HG03457 (cell line): ENCODE measurements around the gene NKG7.

Experiments
- ATAC-seq: cut with Tn5 transposase; IDR thresholded peaks from one replicate; pipeline ENCODE4 v1.9.1; 2021; ENCODE audit warnings: moderate number of reproducible peaks; ENCODE audit not compliant: unreplicated experiment

NKG7 gene

DNA sequence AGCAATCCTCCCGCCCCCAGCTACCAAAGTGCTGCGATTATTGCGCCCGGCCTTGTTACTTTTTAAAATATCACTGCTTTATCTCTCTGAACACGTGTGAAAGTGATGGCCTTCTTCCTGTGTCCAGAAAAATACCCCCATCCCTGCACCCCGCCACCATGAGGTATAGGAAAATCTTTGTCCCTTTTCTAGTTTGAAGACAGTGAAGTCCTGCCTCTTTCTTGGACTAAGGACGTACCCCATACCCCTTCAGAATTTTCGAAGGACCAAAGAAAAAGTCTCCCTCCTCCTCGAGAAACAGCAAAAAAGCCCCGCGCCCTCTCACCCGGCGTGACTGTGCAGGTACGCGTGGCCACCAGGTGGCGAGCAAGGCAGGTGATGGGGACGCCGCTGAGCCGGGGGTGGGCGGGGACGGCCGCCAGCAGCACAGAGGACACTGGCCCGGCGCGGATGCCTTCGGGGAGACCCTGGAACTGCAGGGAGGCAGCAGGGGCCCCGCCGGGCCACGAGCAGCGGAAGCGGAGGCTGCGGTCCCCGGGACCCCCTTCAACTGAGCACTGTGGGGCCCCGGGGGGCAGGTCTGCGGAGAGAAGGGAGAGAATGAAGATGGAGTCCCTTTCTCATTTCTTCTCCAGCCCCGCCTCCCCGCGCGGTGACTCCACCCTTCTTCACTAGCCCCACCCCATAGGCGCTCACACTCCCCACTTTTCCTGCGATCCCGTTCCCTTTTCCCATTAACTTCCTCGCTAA, 33.7 kb downstream of the NKG7 start:
- ATAC-seq, result no peak

DNA sequence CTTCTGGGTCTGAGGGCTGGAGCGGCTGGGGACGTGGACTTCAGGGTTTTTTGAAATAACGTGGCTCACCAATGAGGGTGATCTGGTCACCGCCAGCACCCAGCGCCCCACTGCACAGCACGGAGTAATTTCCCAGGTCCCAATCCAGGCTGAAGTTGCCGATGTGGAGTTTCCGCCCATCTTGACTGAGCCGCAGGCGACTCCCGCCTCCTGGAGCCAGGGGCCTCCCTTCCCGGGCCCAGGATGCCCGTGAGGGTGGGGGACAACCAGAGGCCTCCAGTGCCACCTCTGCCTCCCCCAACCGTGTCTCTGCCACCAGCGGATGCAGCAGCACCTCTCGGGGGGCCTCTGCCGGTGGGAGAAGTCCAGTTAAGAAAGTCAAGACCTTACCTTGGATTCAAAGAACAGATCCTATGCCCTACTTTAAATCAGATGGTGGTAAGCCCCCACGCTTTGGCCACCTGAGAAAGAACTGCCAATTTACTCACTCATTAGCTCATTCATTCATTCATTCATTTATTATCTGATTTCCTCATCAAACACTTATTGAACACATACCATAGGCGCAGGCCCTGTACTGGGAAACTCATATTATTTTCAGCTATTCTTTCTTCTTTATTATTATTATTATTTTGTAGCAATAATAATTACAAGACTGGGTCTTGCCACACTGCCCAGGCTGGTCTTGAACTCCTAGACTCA, 34.4 kb downstream of the NKG7 start:
- no peak for ATAC-seq

DNA sequence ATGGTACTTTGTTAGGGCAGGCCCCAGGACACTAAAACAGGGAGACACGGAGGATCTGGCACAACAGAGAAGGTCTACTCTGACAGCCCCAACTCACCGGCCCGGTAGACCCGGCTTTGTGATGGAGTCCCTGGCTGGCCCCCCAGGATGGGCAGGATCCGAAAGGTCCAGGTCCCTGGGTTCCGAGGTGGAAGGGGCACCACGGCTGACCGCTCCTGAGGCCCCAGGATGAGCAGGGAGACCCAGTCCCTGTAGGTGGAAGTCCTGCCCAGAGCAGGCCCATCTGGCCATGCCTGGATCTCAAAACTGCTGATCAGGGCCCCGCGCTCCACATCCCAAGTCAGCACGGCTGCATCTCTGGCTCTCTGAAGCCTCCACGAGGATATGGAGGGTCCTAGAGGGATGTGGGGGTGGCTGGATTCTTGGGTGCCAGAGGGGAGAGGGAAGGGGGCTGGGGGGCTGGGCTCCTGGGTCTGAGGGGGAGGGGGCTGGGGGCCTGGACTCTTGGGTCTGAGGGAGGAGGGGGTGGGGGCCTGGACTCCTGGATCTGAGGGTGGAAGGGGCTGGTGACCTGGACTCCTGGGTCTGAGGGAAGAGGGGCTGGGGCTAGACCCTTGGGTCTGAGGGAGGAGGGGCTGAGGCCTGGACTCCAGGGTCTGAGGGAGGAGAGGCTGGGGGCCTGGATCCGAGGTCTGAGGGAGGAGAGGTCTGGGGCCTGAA, 35.2 kb downstream of the NKG7 start:
- no peak for ATAC-seq

DNA sequence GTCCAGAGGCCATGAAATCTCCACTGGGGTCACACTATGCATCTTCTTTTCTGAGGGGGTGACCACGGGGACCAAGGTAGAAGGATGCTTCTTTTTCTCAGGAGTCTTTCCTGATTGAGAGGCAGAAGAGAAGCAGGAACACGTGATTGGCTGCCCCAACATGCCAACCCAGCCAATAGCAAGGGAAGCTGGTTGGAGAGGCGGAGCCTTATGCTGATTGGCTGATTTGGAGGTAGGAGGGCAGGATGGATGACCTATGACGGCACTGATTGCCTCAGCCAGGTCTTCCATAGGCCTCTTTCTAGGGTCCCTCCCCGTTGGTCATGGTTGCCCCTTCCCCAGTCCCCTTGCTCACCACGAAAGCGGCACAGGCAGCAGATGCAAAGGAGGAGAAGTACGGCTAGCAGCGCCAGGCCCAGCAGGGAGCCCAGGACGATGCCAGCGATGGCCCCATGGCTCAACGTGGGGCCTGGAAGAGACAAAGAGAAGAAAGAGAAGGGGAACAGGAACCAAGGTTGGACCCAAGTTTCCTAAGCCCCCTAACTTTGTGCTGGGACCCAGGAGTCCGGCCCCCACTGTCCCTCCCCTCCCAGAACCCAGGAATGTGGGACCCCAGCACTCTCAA, 38.5 kb downstream of the NKG7 start:
- ATAC-seq, result no peak

DNA sequence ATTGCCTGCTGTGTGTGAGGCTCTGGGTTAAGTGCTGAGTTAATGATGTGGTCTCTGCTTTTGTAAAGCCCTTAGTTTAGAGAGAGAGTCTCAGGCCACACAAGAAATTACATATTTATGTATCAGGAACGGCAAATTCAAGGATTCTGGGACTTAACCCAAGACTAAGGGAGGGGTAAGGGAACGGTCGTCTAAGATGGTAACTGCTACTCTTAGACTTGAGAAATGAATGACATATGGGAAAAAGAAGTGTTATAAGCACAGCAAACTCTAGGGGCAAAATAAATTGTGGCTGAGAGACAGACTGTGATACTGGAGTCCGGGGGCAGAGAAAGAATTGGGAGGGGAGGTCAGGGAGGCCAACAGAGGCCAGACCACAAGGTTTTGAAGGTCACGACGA, 40.7 kb downstream of the NKG7 start:
- no peak for ATAC-seq

DNA sequence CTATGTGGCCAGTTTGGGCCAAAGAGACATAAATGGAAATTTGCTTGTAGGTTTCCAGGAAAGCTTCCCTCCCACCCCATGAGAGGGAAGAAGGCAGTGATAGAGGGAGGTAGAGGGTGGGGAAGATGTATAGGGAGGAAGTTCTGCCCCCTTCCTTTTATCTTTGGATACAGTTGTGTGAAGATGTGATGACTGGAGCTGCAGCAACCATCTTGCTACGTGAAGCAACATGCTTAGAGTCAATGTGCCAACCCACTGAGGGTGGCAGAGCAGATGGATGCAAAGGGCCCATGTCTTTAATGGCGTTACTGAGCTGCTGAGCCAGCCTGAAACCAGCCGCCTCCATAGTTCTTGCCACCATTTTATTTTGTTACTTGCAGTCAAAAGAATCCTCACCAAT, 41.3 kb downstream of the NKG7 start:
- ATAC-seq, result no peak

DNA sequence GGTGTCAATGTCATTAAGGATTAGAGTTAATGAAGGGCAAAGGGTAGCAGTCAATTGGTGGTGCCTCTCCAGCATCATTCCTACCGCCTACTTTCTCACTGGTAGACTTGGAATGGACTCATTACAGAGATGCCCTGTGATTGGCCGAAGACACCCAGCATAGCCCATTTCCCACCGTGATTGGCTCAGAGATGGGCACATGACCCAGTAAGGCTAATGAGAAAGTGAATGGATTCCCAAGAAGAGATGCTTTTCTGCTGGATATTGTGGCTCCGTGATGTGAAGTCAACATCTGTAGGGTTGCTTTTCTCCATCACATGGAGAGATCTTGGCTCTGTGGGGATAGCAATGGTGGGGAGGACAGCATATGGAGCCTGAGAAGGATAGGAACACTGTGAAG, 42.1 kb downstream of the NKG7 start:
- ATAC-seq, result no peak

DNA sequence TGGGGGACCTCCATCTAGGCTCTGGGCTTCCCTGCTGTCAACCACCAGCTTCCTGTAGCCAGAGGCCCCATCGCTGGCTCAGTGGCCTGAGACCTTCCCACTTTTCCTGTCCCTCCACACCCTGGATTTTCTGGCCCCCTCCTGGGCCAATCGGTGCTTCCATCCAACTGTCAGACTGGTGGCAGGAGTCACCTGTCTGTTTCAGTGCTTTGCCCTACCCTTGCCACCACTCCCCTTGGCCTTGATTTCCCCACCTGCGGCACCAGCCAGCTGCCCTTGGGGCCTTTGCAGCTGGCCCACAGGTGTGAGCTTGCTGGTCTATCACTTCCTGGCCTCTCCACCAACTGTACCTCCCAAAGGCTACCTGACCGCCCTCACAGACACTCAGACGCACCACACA, 43.0 kb downstream of the NKG7 start:
- ATAC-seq, result no peak

DNA sequence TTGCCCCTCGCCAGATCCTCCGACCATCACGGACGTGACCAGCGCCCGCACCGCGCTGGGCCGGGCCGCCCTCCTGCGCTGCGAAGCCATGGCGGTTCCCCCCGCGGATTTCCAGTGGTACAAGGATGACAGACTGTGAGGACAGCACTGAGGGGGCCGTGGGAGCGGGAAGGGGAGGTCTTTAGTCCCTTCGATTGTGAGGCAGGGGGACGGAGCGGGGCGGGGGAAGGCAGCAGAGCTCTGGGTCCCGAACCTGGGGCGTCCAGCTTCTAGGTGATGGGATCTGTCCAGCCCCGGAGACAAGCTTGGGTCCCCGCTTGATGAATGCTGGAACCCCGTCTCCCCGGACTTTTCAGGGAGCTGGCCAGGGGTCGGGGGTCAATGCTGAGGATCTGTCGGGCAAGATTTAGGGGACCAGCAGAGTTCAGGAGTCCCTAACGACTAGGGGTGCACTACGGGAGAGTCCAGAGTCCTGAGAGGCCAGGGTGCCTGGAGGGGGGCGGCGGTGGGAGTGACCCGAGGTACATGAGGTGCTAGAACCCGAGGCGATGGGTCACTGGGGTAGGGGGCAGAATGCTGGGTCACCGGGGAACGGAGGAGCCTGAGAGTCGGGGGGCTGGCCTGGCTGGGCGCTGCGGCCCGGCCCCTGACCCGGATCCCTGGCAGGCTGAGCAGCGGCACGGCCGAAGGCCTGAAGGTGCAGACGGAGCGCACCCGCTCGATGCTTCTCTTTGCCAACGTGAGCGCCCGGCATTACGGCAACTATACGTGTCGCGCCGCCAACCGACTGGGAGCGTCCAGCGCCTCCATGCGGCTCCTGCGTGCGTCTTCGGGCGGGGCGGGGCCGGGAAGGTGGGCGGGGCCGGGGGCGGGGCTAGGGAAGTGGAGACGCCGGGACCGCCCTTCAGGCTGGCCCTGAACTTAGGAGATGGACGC, 45.1 kb downstream of the NKG7 start:
- ATAC-seq, result no peak

DNA sequence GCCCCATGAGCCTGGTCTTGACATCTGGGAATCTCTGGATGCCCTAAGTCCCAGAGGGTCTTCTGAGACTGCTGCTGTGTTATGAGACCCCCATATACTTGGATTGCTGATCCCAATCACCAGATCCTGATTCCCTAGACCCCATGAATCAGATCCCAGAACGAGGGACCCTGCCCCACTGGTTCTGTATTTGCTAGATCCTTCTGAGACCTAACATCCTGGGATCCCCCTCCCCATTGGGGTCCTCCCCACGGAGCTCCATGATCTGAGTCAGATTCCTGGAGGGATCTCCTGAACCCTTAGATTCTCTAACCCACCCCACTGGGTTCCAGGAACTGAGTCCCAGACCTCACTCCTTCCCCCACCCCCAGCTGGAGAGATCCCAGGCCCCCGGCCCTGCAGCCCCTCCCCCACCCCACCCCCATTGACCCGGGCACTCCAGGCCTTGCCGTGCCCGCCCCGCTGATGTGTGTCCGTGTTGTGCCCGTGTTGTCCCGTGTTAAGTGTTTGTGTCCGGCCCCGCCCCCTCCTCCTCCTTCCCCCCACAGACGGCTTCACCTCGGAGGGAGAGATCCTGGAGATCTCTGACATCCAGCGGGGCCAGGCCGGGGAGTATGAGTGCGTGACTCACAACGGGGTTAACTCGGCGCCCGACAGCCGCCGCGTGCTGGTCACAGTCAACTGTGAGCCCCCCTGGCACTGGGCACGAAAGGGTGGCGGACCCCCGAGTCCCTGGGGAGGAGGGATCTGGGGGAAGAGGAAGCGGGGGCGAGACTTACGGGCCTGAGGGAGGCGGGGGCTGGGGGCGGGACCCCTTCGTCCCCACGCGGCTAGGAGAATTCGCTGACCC, 46.0 kb downstream of the NKG7 start:
- no peak for ATAC-seq

DNA sequence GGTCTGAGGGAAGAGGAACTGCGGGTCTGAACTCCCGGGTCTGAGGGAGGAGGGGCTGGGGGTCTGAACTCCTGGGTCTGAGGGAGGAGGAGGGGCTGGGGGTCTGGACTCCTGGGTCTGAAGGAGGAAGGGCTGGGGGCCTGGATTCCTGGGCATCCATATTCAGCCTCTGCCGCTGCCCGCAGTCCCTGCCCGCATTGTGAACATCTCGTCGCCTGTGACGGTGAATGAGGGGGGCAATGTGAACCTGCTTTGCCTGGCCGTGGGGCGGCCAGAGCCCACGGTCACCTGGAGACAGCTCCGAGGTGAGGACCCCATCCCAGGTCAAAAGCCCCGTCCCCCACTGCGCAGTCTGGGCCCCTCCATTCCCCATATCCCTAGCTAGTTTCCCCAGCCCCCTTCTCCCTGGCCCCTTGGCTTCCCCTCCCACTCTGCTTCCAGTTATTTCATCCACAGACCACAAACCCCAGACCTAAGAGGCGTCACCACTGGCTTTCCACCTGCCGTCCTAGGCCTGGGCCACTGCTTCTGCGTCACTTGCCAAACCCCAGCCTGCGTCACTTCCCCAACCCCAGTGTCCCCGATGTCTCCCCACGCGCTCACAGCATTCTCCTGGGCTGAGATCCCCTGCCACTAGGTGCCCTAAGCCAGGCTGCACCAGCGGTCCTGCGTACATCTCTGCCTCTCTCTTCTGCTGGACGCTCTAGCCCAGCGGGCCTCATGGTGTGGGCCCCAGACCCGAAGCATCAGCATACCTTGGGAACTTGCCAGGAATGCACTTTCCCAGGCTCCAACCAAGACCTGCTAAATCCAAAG, 47.1 kb downstream of the NKG7 start:
- no peak for ATAC-seq

DNA sequence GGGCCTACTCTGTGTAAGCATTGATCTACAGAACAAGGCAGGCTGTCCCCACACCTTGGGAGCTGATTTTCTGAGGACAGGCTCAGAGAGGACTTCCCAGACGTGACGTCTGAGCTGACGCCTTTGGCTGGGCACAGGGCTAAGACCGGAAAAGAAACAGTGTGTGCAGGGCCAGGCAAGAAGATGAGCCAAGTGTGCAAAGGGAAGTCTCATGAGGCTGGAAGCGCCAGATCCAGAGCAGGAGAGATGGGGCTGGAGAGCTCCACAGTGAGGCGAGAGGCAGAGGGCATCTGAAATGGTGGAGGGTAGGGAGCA, 48.3 kb downstream of the NKG7 start:
- no peak for ATAC-seq

DNA sequence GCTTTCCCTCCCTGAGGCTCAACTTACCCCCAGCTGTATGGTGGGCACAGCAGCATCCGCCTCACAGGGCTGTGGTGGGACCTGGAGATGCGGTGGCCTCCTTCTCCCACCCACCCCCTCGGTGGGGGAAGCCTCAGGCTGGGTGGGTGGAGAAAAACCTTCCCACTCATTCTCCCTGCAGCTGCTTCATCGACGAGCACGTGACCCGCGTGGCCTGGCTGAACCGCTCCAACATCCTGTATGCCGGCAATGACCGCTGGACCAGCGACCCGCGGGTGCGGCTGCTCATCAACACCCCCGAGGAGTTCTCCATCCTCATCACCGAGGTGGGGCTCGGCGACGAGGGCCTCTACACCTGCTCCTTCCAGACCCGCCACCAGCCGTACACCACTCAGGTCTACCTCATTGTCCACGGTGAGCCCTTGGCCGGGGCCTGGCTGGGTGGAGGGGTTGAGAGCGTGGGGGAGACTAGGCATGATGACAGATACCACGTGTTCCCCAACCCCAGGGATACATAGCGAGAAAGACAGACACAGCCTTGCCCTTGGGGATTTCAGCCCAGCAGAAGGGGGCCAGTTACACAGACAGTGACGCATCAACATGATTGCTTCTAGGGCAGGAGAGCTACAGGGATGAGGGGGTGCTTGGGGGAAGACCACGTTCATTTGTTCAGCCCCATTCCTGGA, 48.8 kb downstream of the NKG7 start:
- ATAC-seq, result no peak

DNA sequence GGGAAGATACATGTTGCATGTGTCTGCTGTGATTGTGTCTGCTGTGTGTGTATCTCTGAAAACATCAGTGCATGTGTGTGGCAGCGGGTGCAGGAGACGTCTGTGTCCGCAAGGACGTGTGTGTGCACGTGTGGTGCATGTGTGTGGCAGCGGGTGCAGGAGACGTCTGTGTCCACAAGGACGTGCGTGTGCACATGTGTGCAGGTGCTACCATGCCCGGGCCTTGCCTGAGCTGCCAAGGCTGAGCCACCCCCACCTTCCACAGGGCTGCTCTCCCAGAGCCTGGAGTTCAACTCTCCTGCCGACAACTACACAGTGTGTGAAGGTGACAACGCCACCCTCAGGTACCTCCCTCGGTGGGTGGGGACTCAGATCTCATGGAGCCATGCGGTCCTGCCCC, 50.7 kb downstream of the NKG7 start:
- ATAC-seq, result no peak
